HepG2 (cell line): ENCODE results near the gene KCNMA1. TPM values are rescaled to one million over a fixed set of nuclear protein-coding genes. Genes with fewer than 3 reads are reported as not detected.

Experiments used
- ATAC-seq: fragments of 200-7000 bp; cut with Tn5 transposase; 3 replicates; pipeline ENCODE4 v1.9.1; 2020; ENCODE audit warnings: mild to moderate bottlenecking, moderate library complexity
- BruUV-seq: library from RNA; stranded (reverse); fragments of 400-500 nt; replicated peaks from 2 replicates; lab custom pipeline; 2021; lab: Mats Ljungman, UMichigan
- CTCF ChIA-PET: fragments of 300-600 bp; formaldehyde crosslinking; extraction: SDS; loops from one replicate; lab custom pipeline; 2021; ENCODE audit warnings: low total read pairs, inconsistent platforms, low intra/inter-chr PET ratio; lab: Yijun Ruan, JAX
- POLR2A ChIA-PET: fragments of 350-600 bp; sonication (Branson Sonifier 250); formaldehyde crosslinking; loops from one replicate; lab custom pipeline; 2020; ENCODE audit warnings: antibody characterized with exemption, inconsistent platforms; lab: Yijun Ruan, JAX
- DNase-seq: peaks from one replicate; pipeline ENCODE4 v3.0.0-alpha.2; 2015; ENCODE audit warnings: low spot score
- FAIRE-seq: peaks from 3 replicates; lab custom pipeline; 2011; peaks lifted over from hg19 to GRCh38; lab: Jason Lieb, UNC
- H2AFZ ChIP-seq: one replicate; pipeline ENCODE4 v1.6.1; 2011; ENCODE audit warnings: low read length, inconsistent platforms
- H3K27ac ChIP-seq: fragments of 300-600 bp; 3 replicates; pipeline ENCODE4 v1.8.0; 2011; ENCODE audit warnings: mixed run types, mild to moderate bottlenecking, mixed read lengths, low read length, inconsistent platforms; ENCODE audit not compliant: insufficient read depth; ENCODE audit errors: extremely low read length
- H3K27me3 ChIP-seq, 2 experiments: fragments of 200-600 bp in 1 of 2; 2 replicates in 1 of 2; 3 replicates in 1 of 2; pipeline versions ENCODE4 v1.6.0 to v1.8.0; 2011; ENCODE audit warnings: low read length in 2 of 2, mild to moderate bottlenecking in 2 of 2, moderate library complexity in 2 of 2, inconsistent platforms in 1 of 2; ENCODE audit not compliant: insufficient read depth in 2 of 2, control insufficient read depth in 1 of 2
- H3K36me3 ChIP-seq, 2 experiments: fragments of 200-600 bp in 1 of 2; replicated peaks in 1 of 2; 2 replicates in 1 of 2; 3 replicates in 1 of 2; pipeline versions ENCODE4 v1.5.1 to v1.8.0; 2011; ENCODE audit warnings: low read length in 2 of 2, inconsistent platforms in 1 of 2; ENCODE audit not compliant: insufficient read depth in 2 of 2, control insufficient read depth in 1 of 2
- H3K4me1 ChIP-seq: 2 replicates; pipeline ENCODE4 v1.5.1; 2012; ENCODE audit warnings: low read length, inconsistent platforms; ENCODE audit not compliant: insufficient read depth
- H3K4me2 ChIP-seq: 2 replicates; pipeline ENCODE4 v1.6.0; 2011; ENCODE audit warnings: low read depth, low read length, inconsistent platforms
- H3K4me3 ChIP-seq, 3 experiments: fragments of 200-600 bp in 1 of 3; sonication (generic), shearing (Covaris generic) in 1 of 3; replicated peaks in 1 of 3; 2 replicates each; pipeline ENCODE4 v1.5.1; 2011 to 2016; ENCODE audit warnings: low read length in 3 of 3, inconsistent platforms in 2 of 3, low read depth in 2 of 3, mild to moderate bottlenecking in 2 of 3, control low read depth in 1 of 3, mixed read lengths in 1 of 3; ENCODE audit not compliant: insufficient read depth in 1 of 3
- H3K79me2 ChIP-seq: one replicate; pipeline ENCODE4 v1.6.1; 2011; ENCODE audit warnings: low read length, inconsistent platforms; ENCODE audit not compliant: insufficient read depth
- H3K9ac ChIP-seq: 2 replicates; pipeline ENCODE4 v1.6.0; 2011; ENCODE audit warnings: mild to moderate bottlenecking, low read depth, low read length, inconsistent platforms; ENCODE audit not compliant: insufficient read depth
- H3K9me3 ChIP-seq: 2 replicates; pipeline ENCODE4 v1.5.1; 2012; ENCODE audit warnings: mild to moderate bottlenecking, low read length
- H4K20me1 ChIP-seq: 2 replicates; pipeline ENCODE4 v1.6.0; 2011; ENCODE audit warnings: inconsistent platforms, mild to moderate bottlenecking, low read length, moderate library complexity; ENCODE audit not compliant: insufficient read depth
- CEBPB ChIP-seq: IDR thresholded peaks from 2 replicates; pipeline ENCODE4 v1.6.1; 2011; ENCODE audit warnings: low read depth, low read length, improper control_type of control experiment, borderline replicate concordance
- ETS1 ChIP-seq: sonication (generic); formaldehyde crosslinking; IDR thresholded peaks from 2 replicates; pipeline ENCODE4 v1.4.0; 2020; ENCODE audit warnings: missing genetic modification reagents
- FOXJ3 ChIP-seq: sonication (generic); formaldehyde crosslinking; IDR thresholded peaks from 2 replicates; pipeline ENCODE4 v1.4.0; 2020; ENCODE audit warnings: missing genetic modification reagents, mild to moderate bottlenecking, borderline replicate concordance
- HNRNPUL1 ChIP-seq: fragments of 200-400 bp; formaldehyde crosslinking; IDR thresholded peaks from 2 replicates; pipeline ENCODE4 v1.6.1; 2017; ENCODE audit warnings: low read depth, mild to moderate bottlenecking, low read length, moderate library complexity
- KDM2A ChIP-seq: sonication (generic); formaldehyde crosslinking; IDR thresholded peaks from 2 replicates; pipeline ENCODE4 v1.4.0; 2020; ENCODE audit warnings: low read depth, missing genetic modification reagents, borderline replicate concordance
- NBN ChIP-seq: fragments of 450-650 bp; conservative IDR thresholded peaks from 2 replicates; pipeline ENCODE4 v1.6.1; 2017
- SNAPC4 ChIP-seq: sonication (generic); formaldehyde crosslinking; IDR thresholded peaks from 2 replicates; pipeline ENCODE4 v1.4.0; 2020; ENCODE audit warnings: mild to moderate bottlenecking, missing genetic modification reagents
- XBP1 ChIP-seq: sonication (generic); formaldehyde crosslinking; IDR thresholded peaks from 2 replicates; pipeline ENCODE4 v1.5.0; 2020; ENCODE audit warnings: missing genetic modification reagents
- ZMYM2 ChIP-seq: sonication (generic); formaldehyde crosslinking; IDR thresholded peaks from 2 replicates; pipeline ENCODE4 v1.8.0; 2022; ENCODE audit warnings: mild to moderate bottlenecking, missing genetic modification reagents
- ZNF142 ChIP-seq: sonication (generic); formaldehyde crosslinking; IDR thresholded peaks from 2 replicates; pipeline ENCODE4 v1.4.0; 2020; ENCODE audit warnings: missing genetic modification reagents
- ZNF431 ChIP-seq: sonication (generic); formaldehyde crosslinking; IDR thresholded peaks from 2 replicates; pipeline ENCODE4 v1.9.0; 2022; ENCODE audit warnings: missing genetic modification reagents, low read depth, mild to moderate bottlenecking, borderline replicate concordance
- ZNF562 ChIP-seq: sonication (generic); formaldehyde crosslinking; IDR thresholded peaks from 2 replicates; pipeline ENCODE4 v1.8.0; 2022; ENCODE audit warnings: missing genetic modification reagents, borderline replicate concordance
- ZNF616 ChIP-seq: sonication (generic); formaldehyde crosslinking; IDR thresholded peaks from 2 replicates; pipeline ENCODE4 v1.5.0; 2020; ENCODE audit warnings: low read depth, mild to moderate bottlenecking, missing genetic modification reagents
- WGBS: methylation state at CpG from one replicate; pipeline ENCODE4 v1.1.6; 2017; ENCODE audit warnings: low lambda C conversion rate; 5-methylcytosine and 5-hydroxymethylcytosine counted together
- in situ Hi-C: cut with HindIII; loops from 2 replicates; pipeline ENCODE4 v1.10.0; 2017; ENCODE audit warnings: low pct_unique_long_range_greater_than_20kb; ENCODE audit not compliant: extremely low pct_ligation_motif_present
- intact Hi-C: fragments of 100-400 bp; cut with micrococcal nuclease; formaldehyde crosslinking; loops from one replicate; pipeline ENCODE4 v1.10.0; 2022; ENCODE audit not compliant: unreplicated experiment
- polyA plus RNA-seq, 8 experiments: library from polyadenylated mRNA; depleted of rRNA in 3 of 8; stranded (reverse) in 7 of 8; unstranded in 1 of 8; fragments of >200 nt; fragmentation: Illumina TruSeq in 4 of 8; extraction: Trizol in 4 of 8; gene quantifications; 2 replicates each; pipeline versions ENCODE4 v1.2.1 to v1.2.3, GENCODE V29; 2011 to 2016; ENCODE audit warnings: low read depth in 4 of 8, missing spikeins in 1 of 8, mixed read lengths in 1 of 8; ENCODE audit not compliant: insufficient read depth in 1 of 8
- total RNA-seq, 5 experiments: library from RNA; depleted of rRNA; stranded (reverse); fragments of >200 nt; fragmentation: Illumina TruSeq; extraction: Trizol; gene quantifications; 2 replicates each; pipeline ENCODE4 v1.2.3, GENCODE V29; 2016; ENCODE audit warnings: low read depth in 1 of 5

The KCNMA1 gene
- total and polyA plus RNA-seq, 2 of the 13 experiments (the other 11 are each of a cell fraction or from before 2014, with no cell fraction given), result 0.02 TPM; not detected in 1

GRCh38 chr10:77180104-77180503 lies 457.5 kb downstream of the KCNMA1 start:
- Histone ChIP-seq H3K27me3 (peaks cover 0 to 9% of the 10 kb centered on the region in 2 experiments; a peak in 2 of 5 replicates), H4K20me1 (no peaks in the 10 kb centered on the region), H3K4me1 (no peaks in the 10 kb centered on the region), H3K9ac (no peak overlapping the region), H3K4me3 (no peak overlapping the region), H2AFZ (no peak overlapping the region), H3K4me2 (no peak overlapping the region), H3K27ac (no peak overlapping the region), H3K9me3 (no peaks in the 10 kb centered on the region), H3K79me2 (no peaks in the 10 kb centered on the region), H3K36me3 (no peaks in the 10 kb centered on the region)
- FAIRE-seq, result no peak
- in situ Hi-C loops, result no loop called here
- CTCF ChIA-PET, result no interaction called here
- 12% methylated on average over 2 of the region's 2 CpGs for WGBS
- no peak for ATAC-seq
- POLR2A ChIA-PET, result no interaction called here
- DNase-seq, result no peak
- no TSS peak for BruUV-seq
- intact Hi-C loops, result no loop called here
- TF ChIP-seq ZNF431 (CRISPR knock-in tag) (no peak), ZNF142 (CRISPR knock-in tag) (no peak), CEBPB (no peak), KDM2A (no peak), ZNF616 (no peak), HNRNPUL1 (no peak), XBP1 (CRISPR knock-in tag) (no peak), FOXJ3 (CRISPR knock-in tag) (no peak), SNAPC4 (CRISPR knock-in tag) (no peak), NBN (no peak), ETS1 (CRISPR knock-in tag) (no peak), ZNF562 (CRISPR knock-in tag) (no peak), ZMYM2 (no peak)
